Activated T-cell treated with anti-CD3 and anti-CD28 coated beads for 48 hours (primary cell): Measurements from ENCODE around the gene TNPO1.
"Not testable (repeated sequence)": the region's sequence is repeated elsewhere in the genome, so short reads cannot be mapped to it uniquely, and the experiment has no call there.

Source experiments
- DNase-seq: peaks from one replicate; pipeline ENCODE4 v3.0.0-alpha.2; 2020; ENCODE audit warnings: low read depth

Gene TNPO1

DNA sequence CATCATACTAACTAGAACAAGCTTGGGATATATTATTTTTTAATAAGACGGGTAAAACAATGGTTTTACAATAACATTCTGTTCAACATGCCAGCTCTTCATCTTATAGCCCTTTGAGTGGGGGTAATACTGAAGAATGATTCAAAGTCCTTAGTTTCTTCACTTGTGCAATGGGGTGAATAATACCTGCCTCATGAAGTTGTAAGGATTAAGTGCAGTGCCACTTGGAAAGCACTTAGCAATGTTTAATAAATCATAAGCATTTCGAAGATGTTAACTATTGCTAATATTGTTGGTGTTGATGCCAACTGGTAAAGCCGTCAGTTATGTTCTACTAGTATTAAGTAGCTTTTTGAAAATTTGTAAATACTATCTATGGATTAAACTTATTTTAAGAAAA, 38.0 kb downstream of the TNPO1 start:
- DNase-seq = no peak

DNA sequence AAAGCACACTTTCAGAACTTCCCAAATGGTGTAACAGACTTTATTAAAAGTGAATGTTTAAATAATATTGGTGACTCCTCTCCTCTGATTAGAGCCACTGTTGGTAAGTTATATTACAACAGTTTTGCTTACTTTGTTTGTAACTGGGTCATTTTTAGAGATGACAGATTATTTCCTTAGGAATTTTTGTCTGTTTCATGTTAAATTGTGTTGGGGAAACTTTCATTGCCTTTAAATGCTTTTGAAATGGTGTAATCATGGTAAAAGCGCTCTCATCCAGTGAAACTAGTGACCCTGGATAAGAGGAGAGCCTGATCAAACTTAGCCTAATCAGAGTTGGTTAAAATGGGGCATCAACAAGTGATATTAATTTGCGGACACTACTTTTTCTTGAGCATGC, 39.4 kb downstream of the TNPO1 start:
- DNase-seq = no peak

DNA sequence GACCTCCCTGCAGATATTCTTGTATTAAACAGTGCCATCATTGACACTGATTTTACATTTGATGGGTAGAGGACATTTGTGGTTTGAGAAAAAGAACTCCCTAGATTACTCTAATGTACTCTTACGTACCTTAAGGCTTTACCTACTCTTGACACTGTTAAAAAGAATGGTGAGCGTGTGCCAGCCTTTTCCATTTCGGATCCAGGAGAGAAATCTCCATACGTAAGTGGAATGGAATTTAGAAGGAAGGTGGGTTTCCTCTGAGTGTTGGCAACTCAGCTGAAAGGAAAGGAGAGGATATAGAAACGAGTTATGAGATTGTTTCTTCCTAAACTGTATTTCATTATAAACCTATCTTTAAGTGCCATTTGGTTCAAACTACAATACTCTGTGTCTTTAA, 40.9 kb downstream of the TNPO1 start:
- DNase-seq = no peak

DNA sequence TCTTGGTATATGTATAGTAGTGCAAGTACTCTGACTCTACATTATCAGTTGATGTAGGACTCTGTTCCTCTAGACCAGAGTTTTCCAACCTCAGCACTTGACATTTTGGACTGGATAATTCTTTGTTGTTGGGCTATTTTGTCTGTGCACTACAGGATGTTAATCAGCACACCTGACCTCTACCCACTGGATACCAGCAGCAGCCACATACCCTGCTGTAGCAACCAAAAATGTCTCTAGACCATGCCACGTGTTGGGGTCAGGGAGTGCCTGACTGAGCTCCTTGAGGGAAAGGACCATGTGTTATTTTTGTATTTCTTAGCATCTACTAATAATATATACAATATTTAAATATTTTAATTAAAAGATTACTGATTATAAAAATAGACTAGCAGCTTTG, 42.7 kb downstream of the TNPO1 start:
- DNase-seq = no peak

DNA sequence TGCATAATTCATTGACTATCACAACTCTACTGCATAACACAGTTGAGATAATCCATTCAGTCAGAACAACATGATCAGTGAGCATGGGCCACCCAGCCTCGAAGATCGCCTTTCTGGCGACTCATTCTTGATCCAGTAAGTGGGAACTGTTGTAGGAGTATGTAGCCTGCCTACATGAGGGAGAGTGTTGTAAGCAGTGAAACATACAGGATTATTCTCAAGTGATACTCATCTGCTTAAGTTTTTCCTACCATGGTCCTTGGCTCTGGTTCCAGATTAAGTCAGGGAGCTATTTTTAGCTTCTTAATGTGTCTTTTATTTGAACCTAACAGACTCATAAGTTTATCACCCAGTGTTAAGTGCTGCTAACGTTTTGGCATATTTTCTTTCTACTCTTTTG, 44.0 kb downstream of the TNPO1 start:
- no peak for DNase-seq

DNA sequence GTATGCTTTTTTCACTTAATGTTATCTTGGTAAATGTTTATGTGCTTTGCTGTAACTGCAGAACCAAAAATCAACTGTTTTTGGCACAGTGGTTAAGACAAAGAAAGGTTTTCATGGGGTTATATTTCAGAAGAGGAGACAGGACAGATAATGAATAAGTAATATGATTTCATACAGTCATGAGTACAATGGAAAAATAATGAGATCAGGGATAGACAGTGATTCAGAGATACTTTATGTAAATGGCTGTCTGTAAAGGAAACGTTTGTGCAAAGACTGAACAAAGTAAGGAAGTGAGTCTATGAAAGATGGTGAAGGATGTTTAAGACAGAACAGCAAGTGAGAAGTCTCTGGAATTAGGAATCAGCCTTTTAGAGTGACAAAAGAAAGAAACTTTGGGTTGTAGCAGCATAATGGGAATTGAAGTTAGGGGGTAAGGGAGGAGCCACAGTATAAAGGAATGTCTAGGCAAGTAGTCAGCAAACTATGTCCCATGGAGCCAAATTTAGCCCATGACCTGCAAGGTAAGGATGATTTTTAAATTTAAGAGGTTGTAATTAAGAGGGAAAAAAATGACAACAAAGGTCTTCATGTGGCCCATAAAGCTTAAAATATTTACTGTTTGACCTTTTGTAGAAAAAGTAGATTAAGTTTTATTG, 55.0 kb downstream of the TNPO1 start:
- no peak for DNase-seq

DNA sequence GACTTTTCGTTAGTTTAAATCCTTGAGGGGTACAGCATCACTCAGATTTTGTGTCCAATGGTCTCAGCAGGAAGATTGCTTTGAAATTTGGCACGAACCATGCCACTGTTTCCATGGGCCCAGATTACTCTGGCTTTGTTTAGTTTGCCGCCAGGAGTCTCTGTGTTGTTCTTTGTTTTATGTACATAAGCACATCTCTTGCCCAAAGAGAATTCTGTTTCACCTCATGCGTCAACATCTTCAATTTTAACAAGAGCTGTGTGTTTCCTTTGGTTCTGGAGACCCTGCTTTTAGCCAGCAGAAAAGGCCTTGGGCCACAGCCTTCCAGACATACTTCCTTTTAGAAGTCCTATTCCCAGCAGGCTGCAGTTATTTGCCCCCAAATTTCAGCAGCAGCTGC, 62.4 kb downstream of the TNPO1 start:
- no peak for DNase-seq

DNA sequence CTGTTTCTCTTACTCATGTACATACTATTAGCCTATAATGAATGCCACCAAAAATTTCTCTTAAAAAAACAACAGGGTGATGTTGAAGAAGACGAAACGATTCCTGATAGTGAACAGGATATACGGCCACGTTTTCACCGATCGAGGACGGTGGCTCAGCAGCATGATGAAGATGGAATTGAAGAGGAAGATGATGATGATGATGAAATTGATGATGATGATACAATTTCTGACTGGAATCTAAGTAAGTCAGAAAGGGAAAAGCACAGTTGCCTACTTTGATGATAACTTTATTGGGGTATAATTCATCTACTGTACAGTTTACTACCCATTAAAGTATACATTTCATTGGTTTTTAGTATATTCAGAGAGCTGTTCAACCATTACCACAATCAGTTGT, 66.5 kb downstream of the TNPO1 start:
- DNase-seq = no peak

DNA sequence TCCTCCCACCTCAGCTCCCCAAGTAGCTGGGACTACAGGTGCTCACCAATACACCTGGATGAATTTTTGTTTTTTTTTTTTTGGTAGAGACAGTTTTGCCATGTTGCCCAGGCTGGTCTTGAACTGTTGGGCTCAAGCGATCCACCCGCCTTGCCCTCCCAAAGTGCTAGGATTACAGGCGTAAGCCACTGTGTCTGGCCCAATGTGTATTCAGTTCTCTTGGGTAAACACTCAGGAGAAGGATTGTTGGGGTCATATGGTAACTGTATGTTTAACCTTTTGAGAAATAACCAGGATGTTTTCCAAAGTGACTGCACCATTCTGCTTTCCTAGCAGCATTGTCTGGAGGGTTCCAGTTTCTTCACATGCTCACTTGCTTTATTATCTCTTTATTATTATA, 67.4 kb downstream of the TNPO1 start:
- DNase-seq = no peak

DNA sequence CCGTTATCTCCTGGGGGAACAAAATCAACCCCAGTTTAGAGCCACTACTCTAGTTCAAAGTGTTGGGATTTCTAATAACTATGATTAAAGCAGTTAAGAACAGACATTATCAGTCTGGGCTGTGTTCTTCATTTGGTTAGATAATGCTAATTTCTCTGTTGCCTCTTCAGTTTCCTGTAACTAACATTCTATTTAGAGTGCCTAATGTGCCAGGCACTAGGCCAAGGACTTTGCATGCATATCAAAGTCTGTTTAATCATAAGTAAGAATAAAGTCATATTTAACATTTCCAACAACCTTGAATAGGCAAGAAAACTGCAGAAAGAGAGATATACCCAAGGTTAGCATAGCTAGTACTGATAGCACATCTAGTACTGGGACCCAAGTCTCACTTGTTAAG, 68.4 kb downstream of the TNPO1 start:
- DNase-seq = no peak

DNA sequence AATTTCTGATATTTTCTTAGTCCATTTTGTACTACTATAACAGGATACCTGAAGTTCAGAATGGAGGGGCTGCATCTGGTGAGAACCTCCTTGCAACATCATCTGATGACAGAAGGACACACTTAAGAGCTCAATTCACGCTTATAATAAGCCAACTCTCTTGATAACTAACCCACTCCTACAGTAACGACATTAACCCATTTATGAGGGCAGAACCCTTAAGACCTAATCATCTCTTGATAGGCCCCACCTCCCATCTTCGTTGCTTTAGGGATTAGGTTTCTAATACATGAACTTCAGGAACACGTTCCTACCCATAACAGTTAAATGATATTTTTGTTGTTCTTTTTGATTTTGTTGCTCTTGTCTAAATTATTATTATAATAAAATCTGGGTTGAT, 69.4 kb downstream of the TNPO1 start:
- no peak for DNase-seq

DNA sequence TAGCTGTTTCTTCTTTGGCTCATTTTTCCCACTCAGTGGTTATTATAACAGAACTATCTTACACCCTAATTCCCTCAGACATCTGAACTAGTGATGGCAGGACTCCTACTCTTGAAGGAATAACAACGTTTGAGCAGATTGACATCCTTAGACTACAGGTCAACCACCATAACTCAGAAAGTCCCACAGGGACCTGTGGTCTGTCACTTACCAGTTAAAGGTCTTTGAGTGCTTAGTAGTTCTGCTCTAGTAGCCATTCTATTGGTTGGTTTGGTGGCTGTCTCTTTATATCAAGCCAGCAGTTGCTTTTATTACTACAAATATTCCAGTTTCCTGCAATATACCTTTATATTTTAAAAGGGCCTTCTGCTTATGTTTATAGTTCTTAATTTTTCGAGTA, 72.1 kb downstream of the TNPO1 start:
- DNase-seq = no peak

DNA sequence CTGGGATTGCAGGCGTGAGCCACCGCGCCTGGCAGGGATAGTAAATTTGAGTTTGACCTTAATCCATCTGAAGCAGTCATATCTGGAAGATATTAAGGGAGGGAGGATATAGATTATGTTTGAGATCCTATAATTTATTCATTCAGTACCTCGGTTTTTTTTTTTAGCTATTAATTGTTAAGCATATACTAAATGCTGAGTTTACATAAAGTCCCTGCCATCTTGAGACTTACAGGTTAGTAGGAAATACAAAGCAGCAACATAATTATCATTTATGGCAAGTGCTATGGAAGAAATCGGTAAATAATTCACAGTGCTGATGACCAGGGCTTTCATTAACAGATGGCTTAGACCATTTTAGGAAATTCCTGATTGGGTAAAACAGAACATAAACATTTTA, 72.9 kb downstream of the TNPO1 start:
- DNase-seq = no peak

DNA sequence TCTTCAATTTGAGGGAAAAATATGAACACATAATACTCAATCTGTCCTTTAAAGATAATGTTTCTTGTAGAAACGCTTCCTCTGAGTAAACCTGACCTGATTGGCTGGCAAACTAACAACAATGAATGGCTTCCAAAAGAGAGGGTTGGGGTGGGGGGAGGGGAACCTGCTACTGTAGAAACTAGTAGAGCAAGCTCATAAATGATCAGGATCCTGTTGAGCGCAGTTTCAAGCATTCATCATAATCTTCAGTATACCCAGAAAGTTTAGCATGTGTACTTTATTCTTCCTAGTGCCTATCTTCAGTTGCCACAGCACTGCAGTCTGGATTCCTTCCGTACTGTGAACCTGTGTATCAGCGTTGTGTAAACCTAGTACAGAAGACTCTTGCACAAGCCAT, 76.4 kb downstream of the TNPO1 start:
- DNase-seq = no peak

DNA sequence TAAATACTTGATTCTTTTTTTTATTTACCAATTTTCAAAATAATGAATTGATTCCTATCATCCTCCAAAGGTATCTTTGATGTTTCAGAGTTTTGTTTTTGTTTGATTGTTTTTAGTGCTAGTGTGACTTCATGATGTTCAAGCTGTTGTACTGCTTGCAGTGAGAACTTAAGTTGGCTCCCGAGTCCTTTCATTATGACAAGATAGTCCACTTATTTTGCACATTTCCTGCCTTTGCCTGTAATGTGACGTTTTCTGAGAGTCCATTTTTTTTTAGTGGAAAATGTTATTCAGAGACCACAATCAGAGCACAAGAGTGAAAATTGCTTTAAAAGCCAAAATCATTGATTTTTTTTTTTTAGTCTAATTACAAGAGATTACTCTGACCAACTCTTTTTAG, 79.3 kb downstream of the TNPO1 start:
- DNase-seq = no peak

DNA sequence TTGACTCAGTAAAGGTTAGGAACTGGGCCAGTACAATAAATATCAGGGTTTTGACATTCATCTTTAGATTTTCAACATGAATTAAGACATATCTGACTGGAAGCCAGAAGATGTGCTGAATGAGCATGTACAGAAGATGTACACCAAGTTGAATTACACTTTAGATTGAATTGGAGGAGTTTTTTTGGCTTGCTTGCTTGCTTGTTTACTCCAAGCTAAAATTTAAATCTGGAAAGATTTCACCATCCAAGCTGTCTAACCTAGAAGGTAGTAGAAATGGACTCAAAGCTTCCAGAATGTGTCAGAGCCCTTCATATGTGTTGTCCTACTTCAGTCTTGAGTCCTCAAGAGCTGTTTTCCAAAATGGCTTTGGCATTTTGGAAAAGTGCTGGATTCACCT, 90.3 kb downstream of the TNPO1 start:
- DNase-seq = no peak

DNA sequence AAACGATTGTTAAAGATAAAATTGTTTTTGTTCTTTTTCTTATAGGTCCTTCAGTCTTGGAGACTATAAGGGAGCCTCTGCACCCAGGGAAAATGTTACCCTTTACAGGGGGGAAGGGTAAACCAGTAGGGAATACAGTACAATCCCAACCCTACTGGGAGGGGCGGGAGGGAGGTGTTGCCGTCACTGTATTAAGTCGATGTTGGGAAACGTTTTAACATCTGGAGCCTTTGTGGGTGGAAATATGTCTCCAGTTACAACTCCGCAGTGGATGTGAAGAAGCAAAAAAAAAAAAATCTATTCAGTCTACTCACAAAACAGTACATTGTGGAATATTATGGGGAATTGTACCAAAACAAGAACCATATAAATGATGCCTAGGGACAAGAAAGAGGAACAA, 92.2 kb downstream of the TNPO1 start:
- no peak for DNase-seq

DNA sequence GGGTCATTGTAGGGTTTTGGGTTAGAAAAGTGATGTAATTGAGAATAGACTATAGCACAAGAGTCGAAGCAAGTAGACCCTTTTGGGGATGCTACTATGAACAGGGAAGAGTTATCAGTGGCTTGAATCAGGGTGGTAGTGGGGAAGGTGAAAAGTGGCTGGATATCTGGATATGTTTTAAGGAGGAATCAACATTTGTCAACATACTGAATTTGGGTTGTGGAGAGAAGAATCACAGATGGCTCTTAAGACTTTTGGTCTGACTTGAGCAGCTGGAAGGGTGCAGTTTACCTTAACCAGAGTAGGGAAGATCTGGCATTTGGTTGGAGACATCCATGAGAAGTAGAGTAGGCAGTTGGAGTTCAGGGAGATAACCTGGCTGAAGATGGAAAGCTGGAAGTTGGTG, 100.9 kb downstream of the TNPO1 start:
- DNase-seq = no peak

DNA sequence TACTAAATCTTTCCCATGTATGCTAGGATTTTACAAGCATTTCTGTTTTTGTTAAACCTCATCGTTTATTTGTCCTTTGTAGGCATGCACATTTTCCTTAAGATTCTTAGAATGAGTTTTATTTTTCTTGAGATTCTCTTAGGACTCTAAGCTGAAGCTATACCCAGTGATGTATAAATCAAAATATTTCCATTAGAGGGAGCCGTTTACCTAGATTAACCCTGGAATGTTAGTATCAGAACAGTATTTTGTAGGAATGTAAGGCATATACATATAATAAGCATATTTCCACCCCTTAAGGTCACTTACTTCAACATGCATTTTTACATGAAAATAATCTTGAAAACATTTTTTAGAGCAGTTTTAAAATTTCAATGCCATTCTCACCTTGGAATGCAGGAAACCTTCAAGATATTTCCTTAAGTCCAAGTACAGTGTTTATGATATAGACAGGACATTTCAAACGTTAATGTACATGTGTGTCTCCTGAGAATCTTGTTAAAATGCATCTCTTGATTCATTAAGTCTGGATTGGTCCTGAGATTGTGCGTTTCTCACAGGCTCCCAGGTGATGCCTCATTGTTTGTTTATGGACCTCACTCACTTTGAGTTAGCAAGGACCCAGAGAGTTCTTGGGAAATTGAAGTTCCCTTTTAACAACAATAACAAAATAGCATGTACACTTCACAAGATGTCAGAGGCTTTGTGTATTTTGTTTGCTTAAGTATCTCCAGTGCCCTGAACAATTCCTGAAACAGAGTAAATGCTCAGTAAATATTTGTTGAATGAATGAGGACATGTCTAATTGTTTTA, 104.4 kb downstream of the TNPO1 start:
- no peak for DNase-seq

DNA sequence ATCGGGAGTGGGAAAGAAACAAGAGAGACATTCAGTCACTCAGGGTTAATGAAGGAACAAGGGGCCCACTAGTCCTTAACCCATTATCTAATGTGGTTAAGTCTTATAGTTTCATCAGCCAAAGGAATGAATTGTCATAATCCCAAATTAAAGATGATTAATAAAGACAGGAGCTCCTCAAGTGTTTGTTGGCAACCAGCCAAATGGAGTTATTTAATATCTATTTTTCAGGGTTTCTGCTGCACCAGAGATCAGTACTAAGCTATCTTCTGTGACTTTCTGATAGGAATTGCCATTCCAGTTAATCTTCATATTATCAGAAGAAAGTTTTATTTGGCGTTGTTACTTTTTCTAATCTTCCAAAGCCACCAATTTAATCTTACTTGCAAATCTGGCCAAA, 105.4 kb downstream of the TNPO1 start:
- no peak for DNase-seq

DNA sequence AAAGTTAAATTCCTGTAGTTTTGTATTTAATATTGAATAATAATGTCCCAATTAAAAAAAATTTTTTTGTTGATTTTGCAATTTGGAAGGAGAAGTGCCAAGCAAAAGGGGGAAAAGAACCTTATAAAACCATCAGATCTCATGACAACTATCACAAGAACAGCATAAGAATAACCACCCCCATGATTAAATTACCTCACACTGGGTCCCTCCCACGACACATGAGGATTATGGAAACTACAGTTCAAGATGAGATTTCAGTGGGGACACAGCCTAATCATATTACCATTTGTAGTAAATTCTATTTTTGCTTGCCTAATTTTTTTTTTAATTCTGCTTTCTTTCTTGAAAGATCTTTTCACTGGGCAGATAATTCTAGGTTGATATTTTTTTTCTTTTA, 106.0 kb downstream of the TNPO1 start:
- DNase-seq = no peak

DNA sequence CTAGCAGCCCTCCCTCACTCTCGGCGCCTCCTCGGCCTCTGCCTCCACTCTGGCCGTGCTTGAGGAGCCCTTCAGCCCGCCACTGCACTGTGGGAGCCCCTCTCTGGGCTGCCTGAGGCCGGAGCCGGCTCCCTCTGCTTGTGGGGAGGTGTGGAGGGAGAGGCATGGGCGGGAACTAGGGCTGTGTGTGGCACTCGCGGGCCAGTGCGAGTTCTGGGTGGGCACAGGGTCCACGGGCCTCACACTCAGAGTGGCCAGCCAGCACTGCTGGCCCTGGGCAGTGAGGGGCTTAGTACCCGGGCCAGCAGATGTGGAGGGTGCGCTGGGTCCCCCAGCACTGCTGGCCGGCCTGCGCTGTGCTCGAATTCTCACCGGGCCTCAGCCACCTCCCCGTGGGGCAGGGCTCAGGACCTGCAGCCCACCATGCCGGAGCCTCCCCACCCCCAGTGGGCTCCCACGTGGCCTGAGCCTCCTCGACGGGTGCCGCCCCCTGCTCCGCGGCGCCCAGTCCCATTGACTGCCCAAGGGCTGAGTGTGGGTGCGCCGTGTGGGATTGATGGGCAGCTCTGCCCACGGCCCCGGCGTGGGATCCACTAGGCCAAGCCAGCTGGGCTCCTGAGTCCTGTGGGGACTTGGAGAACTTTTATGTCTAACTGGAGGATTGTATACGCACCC, 109.0 kb downstream of the TNPO1 start:
- no peak for DNase-seq

DNA sequence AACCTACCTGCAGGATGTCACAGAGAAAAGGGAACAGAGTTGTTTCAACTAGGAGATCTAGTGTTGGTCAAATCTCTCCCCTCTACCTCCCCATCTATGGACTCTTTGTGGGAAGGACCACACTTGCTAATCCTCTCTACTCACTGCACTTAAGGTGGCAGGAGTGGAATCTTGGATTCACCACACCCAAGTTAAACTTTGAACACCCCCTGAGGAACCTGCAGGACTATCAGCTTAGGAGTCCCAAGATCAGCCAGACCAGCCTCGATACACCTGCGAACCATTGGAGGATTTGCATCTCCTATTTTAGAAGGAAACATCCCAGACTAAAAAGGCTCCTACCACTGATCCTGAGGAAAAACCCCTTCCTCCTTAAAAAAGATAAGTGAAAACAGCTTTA, 116.2 kb downstream of the TNPO1 start:
- DNase-seq = not testable (repeated sequence)
